ENCODE measurements around the gene ASB10.

The ASB10 gene, protein sequence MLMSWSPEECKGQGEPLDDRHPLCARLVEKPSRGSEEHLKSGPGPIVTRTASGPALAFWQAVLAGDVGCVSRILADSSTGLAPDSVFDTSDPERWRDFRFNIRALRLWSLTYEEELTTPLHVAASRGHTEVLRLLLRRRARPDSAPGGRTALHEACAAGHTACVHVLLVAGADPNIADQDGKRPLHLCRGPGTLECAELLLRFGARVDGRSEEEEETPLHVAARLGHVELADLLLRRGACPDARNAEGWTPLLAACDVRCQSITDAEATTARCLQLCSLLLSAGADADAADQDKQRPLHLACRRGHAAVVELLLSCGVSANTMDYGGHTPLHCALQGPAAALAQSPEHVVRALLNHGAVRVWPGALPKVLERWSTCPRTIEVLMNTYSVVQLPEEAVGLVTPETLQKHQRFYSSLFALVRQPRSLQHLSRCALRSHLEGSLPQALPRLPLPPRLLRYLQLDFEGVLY

GRCh38 chr7:151186640-151187408 lies at the start of gene ASB10:
TSS of gene ASB10 (minus strand) at chr7:151187250. CDS start at chr7:151187130, 120 bp downstream.
- no peak for DNase-seq

GRCh38 chr7:151236406-151236805 lies 49.4 kb upstream of the ASB10 start:
- DNase-seq: no peak

GRCh38 chr7:151235091-151235787 lies 48.2 kb upstream of the ASB10 start:
- DNase-seq: no peak

- DNase-seq: no peak
Measured at GRCh38 chr7:151233804-151234203, 46.8 kb upstream of the ASB10 start.

DNA sequence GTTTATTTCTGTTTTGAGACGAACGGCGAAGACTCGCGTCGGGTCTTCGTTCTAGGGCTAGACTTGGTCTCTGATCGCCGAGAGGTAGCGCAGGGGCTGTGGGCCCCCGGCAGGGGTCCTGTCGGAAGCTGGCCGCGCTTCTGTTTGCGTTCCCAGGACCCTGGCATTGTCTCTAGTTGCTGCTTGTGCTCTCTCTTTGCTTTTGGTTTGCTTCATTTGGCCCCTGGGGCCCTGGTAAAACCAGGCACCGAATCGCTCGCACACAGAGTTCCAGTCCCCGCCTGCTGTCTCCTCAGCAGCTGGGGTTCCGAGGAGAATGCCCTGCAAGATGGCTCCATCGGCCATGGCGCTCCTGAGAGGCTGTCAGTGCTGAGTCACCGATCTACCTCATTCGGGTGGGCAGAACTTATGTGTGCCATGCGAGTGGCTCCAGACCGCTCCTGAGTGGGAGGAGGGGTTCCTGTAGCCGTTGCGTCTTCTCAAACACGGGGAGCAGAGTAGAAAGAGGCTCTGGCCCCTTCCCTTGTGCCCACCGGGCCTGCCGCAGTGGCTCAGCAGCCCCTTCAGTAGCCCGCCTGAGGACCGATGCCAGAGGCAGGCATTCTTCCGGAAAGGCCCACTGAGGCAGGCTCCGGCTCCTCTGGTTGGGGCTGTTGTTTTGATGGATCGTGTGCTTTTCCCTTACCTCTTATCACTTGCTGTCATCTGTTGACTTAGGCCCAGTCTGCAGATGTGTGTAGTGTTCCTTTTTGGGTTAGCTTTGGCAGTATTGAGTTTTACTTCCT lies 46.1 kb upstream of the ASB10 start:
- DNase-seq: no peak

DNA sequence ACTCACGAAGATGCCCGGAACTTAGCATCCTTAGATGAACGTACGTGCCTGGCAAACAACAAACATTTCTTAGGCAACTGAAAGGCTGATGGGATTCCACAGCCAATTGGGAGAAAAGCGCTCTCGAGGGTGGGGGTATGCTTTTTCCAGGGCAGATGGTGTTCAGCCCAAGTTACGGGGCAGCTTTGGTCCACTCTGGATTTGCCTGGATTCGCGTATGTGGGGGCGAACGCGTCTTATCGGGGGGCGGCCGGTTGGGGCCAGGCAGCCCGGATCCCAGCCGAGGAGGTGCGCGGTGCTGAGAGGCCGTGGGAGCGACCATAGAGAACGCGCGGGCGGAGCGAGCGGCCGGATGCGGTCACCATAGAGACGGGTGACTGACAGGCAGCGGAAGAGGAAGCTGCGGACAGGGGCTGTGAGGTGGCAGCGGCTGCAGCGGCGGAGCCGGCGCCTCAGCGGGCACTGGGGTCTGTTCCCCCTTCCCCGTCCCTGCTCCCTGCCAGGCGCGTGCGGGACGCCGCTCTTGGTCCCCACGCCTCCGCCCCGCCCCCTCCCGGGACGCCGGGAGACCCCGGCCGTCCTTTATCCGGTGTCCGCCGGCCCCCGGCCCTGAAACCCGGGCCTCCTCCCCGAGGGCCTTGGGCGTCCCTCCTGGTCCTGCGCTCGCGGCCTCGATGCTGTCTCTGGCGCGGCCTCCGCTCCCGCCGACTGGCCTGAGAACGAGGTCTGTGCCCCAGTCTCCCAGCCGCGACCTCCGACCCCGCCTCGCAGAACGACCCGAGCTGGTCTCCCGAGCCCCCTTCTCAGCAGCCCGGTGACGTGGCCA lies 45.3 kb upstream of the ASB10 start, which contains the start of gene CHPF2:
Gene CHPF2 (plus strand): TSS at position 393 of the 826 bp plus-strand sequence. CDS start 1,529 bp downstream, outside the sequence.
- DNase-seq: peak; percentile 57

DNA sequence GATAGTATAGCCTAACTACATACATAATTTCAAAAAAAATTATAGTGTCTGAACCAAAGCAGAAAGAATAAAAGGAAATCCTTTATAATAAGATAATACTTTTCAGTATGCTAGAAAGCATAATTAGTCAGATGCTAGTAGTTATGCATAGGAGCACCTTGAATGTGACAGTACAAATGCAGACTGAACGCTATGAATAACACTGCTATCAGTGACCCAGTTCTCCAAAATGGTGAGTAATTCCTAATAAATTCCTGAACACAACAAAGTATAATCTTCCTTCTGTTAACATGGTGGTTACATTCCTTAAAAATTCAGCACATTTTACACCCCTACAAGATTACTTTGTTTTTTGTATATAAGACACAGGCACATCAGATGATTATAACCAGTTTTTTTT lies 44.0 kb upstream of the ASB10 start:
- DNase-seq: no peak

DNA sequence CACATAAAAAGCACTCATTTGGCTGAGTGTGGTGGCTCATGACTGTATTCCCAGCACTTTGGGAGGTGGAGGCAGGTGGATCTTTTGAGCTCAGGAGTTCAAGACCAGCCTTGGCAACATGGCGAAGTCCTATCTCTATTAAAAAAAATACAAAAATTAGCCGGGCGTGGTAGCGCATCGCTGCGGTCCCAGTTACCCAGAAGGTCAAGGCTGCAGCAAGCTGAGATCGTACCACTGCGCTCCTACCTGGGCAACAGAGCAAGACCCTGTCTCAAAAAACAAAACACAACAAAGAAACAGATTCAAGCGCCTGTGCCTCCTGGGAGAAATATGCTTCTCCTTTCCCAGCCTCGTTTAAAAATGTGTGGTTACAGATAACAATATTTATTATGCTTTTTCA lies 42.2 kb upstream of the ASB10 start:
- DNase-seq: no peak

DNA sequence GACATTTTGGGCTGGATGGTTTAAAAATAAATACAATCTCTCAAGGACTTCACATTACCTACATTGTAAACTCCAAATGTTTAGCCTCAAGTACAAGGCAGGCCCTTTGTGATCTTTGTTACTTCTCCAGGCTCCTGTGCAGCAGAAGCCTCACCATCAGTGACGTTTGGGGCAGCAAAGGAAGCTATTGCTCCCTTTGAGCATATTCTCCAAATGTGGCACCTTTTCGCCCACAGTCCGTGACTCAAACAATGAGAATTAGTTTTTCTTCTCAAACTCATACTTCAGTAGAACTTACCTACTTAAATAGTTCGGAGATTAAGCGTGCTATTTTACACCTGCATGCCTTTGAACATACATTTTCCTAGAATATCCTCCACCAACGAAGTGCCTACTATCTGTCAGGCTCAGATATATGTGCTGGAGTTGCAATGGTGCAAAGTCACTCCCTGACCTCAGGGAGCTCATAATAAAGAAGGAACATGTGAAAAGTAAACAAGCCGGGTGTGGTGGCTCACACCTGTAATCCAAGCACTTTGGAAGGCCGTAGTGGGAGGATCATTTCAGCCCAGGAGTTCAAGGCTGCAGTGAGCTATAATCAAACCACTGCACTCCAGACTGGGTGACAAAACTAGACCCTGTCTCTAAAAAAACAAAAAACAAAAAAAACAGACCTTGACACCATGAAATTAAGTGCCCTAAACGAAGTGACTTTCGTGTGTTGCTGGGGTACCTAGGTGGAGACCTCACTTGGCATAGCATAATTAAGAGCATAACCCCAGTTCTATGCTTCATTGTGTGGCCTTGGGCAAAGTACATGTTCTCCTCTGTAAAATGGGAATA lies 41.2 kb upstream of the ASB10 start:
- no peak for DNase-seq

GRCh38 chr7:151226875-151227782 lies 40.1 kb upstream of the ASB10 start, which contains the start of gene ABCF2:
TSS of gene ABCF2 (minus strand) at chr7:151227205. CDS start at chr7:151226458, 747 bp downstream.
- peak; percentile 87 for DNase-seq

GRCh38 chr7:151226560-151226874 lies 39.5 kb upstream of the ASB10 start:
- no peak for DNase-seq

- DNase-seq: no peak
Measured at GRCh38 chr7:151225948-151226510, 39.0 kb upstream of the ASB10 start.

DNA sequence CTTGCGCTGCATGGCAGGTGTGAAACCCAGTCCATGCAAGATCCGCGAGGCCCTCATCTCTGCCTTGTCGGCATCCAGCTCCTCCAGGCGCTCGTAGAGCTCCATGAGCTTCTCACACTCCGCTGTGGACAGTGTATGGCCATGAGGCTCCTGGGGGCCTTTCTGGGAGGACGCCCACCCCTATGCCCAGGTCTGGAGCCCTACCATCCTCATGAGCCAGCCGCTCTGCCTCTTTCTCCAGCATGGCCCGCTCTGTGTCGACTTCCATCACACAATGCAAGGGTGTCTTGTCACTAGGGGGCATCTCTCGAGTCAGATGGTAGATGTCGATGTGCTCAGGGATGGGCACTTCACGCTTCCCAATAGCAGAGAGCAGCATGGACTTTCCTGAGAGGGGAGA lies 36.7 kb upstream of the ASB10 start:
- DNase-seq: no peak

DNA sequence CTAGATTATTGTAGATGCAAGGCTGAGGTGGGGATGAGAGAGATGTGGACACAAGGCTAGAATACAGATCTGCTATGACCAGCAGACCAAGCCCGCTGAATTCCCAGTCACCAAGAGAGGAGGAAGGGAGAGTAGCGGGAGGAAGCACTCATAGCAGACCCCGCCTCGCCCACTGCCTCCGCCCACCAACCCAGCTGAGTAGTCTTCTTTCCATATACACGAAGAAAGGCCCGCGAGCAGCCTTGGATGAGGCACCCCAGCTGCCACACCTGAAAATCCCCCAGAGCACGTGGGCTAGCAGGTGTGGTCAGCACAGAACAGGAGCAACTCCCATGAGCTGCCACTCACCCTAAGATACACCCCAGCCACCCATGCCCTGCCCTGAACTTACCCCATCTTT lies 31.1 kb upstream of the ASB10 start:
- no peak for DNase-seq

DNA sequence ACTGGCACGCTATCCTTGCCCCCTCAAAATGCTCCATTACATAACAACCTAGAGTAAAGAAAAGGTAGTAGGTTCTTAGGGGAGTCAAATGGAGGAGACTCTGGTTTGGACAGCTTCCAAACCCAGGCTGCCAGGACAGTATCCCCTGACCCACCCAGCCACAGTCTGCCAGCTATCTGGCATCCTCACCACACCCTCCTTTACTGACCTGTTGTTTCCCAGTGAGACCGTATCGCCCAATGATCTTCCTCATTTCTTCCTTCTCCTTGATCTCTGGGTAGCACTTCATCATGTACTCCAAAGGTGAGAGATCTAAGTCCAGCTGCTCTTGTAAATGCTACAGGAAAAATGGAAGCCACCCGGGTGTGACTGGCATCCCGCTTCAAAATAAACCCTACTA lies 28.3 kb upstream of the ASB10 start:
- DNase-seq: no peak

GRCh38 chr7:151213826-151214225 lies 26.8 kb upstream of the ASB10 start:
- DNase-seq: no peak

- no peak for DNase-seq
Measured at GRCh38 chr7:151212626-151213025, 25.6 kb upstream of the ASB10 start.

GRCh38 chr7:151211155-151211772 lies 24.2 kb upstream of the ASB10 start:
- DNase-seq: no peak
